Hindlimb muscle (tissue), 1 donor: ENCODE measurements around the gene SPECC1L. TPM values are rescaled to one million over a fixed set of nuclear protein-coding genes. Genes with fewer than 3 reads are reported as not detected.
A peak's percentile ranks its signal among the peaks of the same experiment; 100 is the strongest.

Experiments used
- DNase-seq: peaks from one replicate; pipeline ENCODE4 v3.0.0-alpha.2; 2013
- polyA plus RNA-seq: library from polyadenylated mRNA; unstranded; fragments of 120-200 nt; gene quantifications from one replicate; pipeline ENCODE4 v1.2.1, GENCODE V29; 2013; ENCODE audit not compliant: insufficient read length

Gene SPECC1L
- polyA plus RNA-seq, 1 donor = 24.1 TPM

GRCh38 chr22:24400726-24401596 lies 130.3 kb downstream of the SPECC1L start:
- DNase-seq = no peak

- no peak for DNase-seq
Measured at GRCh38 chr22:24401931-24402367, 131.3 kb downstream of the SPECC1L start.

GRCh38 chr22:24402460-24403192 lies 132.0 kb downstream of the SPECC1L start:
- DNase-seq = peak; percentile 48

- DNase-seq = no peak
Measured at GRCh38 chr22:24403346-24403745, 132.7 kb downstream of the SPECC1L start.

GRCh38 chr22:24404561-24405275 lies 134.1 kb downstream of the SPECC1L start:
- no peak for DNase-seq

GRCh38 chr22:24405631-24406321 lies 135.1 kb downstream of the SPECC1L start:
- no peak for DNase-seq

GRCh38 chr22:24406322-24407277 lies 136.0 kb downstream of the SPECC1L start:
- DNase-seq = no peak

- DNase-seq = no peak
Measured at GRCh38 chr22:24407278-24407665, 136.6 kb downstream of the SPECC1L start.

- no peak for DNase-seq
Measured at GRCh38 chr22:24407884-24408283, 137.3 kb downstream of the SPECC1L start.

- no peak for DNase-seq
Measured at GRCh38 chr22:24408630-24409029, 138.0 kb downstream of the SPECC1L start.

- no peak for DNase-seq
Measured at GRCh38 chr22:24409707-24410106, 139.1 kb downstream of the SPECC1L start.

GRCh38 chr22:24410110-24410856 lies 139.7 kb downstream of the SPECC1L start:
- no peak for DNase-seq

- no peak for DNase-seq
Measured at GRCh38 chr22:24411256-24412004, 140.8 kb downstream of the SPECC1L start.

- DNase-seq = no peak
Measured at GRCh38 chr22:24412274-24412673, 141.6 kb downstream of the SPECC1L start.

GRCh38 chr22:24413271-24413670 lies 142.6 kb downstream of the SPECC1L start:
- no peak for DNase-seq

- DNase-seq = no peak
Measured at GRCh38 chr22:24413736-24414385, 143.2 kb downstream of the SPECC1L start.

- DNase-seq = no peak
Measured at GRCh38 chr22:24414523-24414922, 143.9 kb downstream of the SPECC1L start.

- DNase-seq = no peak
Measured at GRCh38 chr22:24414984-24415945, 144.6 kb downstream of the SPECC1L start.
